Fibroblast of lung (primary cell): ENCODE data around the gene PCBP4. TPM values are rescaled to one million over a fixed set of nuclear protein-coding genes. Genes with fewer than 3 reads are reported as not detected.

Source experiments
- DNase-seq, 2 donors: peaks; one replicate each; pipeline versions ENCODE4 v3.0.0 to v3.0.0-alpha.2; 2010; ENCODE audit warnings: low read depth in 2 of 2
- H2AFZ ChIP-seq: 2 replicates; pipeline ENCODE4 v1.5.1; 2012; ENCODE audit warnings: low read length, control low read depth, inconsistent platforms
- H3K27ac ChIP-seq: 2 replicates; pipeline ENCODE4 v1.5.1; 2011; ENCODE audit warnings: low read length, control low read depth; ENCODE audit not compliant: insufficient read depth
- H3K27me3 ChIP-seq: 2 replicates; pipeline ENCODE4 v1.5.1; 2011; ENCODE audit warnings: mild to moderate bottlenecking, low read length; ENCODE audit not compliant: control insufficient read depth, insufficient read depth
- H3K36me3 ChIP-seq: 2 replicates; pipeline ENCODE4 v1.5.1; 2011; ENCODE audit warnings: low read length; ENCODE audit not compliant: control insufficient read depth, insufficient read depth
- H3K4me1 ChIP-seq: 2 replicates; pipeline ENCODE4 v1.5.1; 2011; ENCODE audit warnings: low read length; ENCODE audit not compliant: control insufficient read depth, insufficient read depth; ENCODE audit errors: extremely low read depth
- H3K4me2 ChIP-seq: 2 replicates; pipeline ENCODE4 v1.5.1; 2011; ENCODE audit warnings: low read length, control low read depth; ENCODE audit not compliant: insufficient read depth; ENCODE audit errors: extremely low read depth
- H3K4me3 ChIP-seq, 4 experiments: fragments of 200-600 bp in 1 of 4; sonication (generic) in 1 of 4; replicated peaks in 1 of 4; 2 replicates each; pipeline ENCODE4 v1.5.1; 2011 to 2016; ENCODE audit warnings: low read length in 4 of 4, low read depth in 3 of 4, mild to moderate bottlenecking in 3 of 4, control low read depth in 2 of 4, inconsistent platforms in 1 of 4, mixed read lengths in 1 of 4; ENCODE audit not compliant: insufficient read depth in 1 of 4; ENCODE audit errors: control extremely low read depth in 1 of 4
- H3K79me2 ChIP-seq: 2 replicates; pipeline ENCODE4 v1.5.1; 2012; ENCODE audit warnings: mild to moderate bottlenecking, low read length, inconsistent platforms; ENCODE audit not compliant: control insufficient read depth, insufficient read depth
- H3K9ac ChIP-seq: 2 replicates; pipeline ENCODE4 v1.5.1; 2011; ENCODE audit warnings: mild to moderate bottlenecking, low read length, control low read depth; ENCODE audit not compliant: insufficient read depth
- H3K9me3 ChIP-seq: 2 replicates; pipeline ENCODE4 v1.5.1; 2012; ENCODE audit warnings: low read depth, low read length; ENCODE audit not compliant: control insufficient read depth, insufficient read depth
- H4K20me1 ChIP-seq: 2 replicates; pipeline ENCODE4 v1.5.1; 2011; ENCODE audit warnings: low read length; ENCODE audit not compliant: control insufficient read depth, insufficient read depth; ENCODE audit errors: extremely low read depth
- CTCF ChIP-seq, 2 donors: IDR thresholded peaks in 1 of 2; conservative IDR thresholded peaks in 1 of 2; 1 replicate in 1 of 2; 2 replicates in 1 of 2; pipeline ENCODE4 v1.5.1; 2011 to 2012; ENCODE audit warnings: low read length in 2 of 2, control low read depth in 1 of 2, inconsistent platforms in 1 of 2, low read depth in 1 of 2, mild to moderate bottlenecking in 1 of 2
- EZH2 ChIP-seq: IDR thresholded peaks from 2 replicates; pipeline ENCODE4 v1.5.1; 2012; ENCODE audit warnings: low read length, control low read depth, mild to moderate bottlenecking; ENCODE audit errors: missing control alignments
- polyA plus RNA-seq, 2 donors: library from polyadenylated mRNA; depleted of rRNA in 1 of 2; stranded (reverse) in 1 of 2; unstranded in 1 of 2; fragments of >200 nt; gene quantifications; 2 replicates each; pipeline ENCODE4 v1.2.1, GENCODE V29; 2011 to 2012; ENCODE audit warnings: missing spikeins in 1 of 2
- total RNA-seq: library from RNA; depleted of rRNA; stranded (reverse); fragments of >200 nt; gene quantifications from 2 replicates; pipeline ENCODE4 v1.2.1, GENCODE V29; 2014

The PCBP4 gene
- total and polyA plus RNA-seq, 2 donors (not counting 1 experiment from before 2014, with no cell fraction given): 40.2 to 46.2 TPM

GRCh38 chr3:52013802-52014598 lies 46.7 kb upstream of the PCBP4 start:
- H3K27ac ChIP-seq: no peak overlapping the region
- H2AFZ ChIP-seq: no peak overlapping the region

GRCh38 chr3:52012699-52013098 lies 45.4 kb upstream of the PCBP4 start:
- Histone ChIP-seq H3K9ac (no peak overlapping the region), H3K4me3 (no peak overlapping the region), H3K36me3 (no peaks in the 10 kb centered on the region), H3K9me3 (no peaks in the 10 kb centered on the region), H3K27ac (no peak overlapping the region), H4K20me1 (no peaks in the 10 kb centered on the region), H3K4me2 (no peak overlapping the region), H2AFZ (no peak overlapping the region), H3K79me2 (no peaks in the 10 kb centered on the region), H3K27me3 (no peaks in the 10 kb centered on the region), H3K4me1 (peaks cover 3% of the 10 kb centered on the region)
- TF ChIP-seq CTCF (conservative IDR thresholded peaks at IDR 0.05 in 1 of 2, IDR thresholded peaks at IDR 0.05 in 1 of 2; ENCODE audit: low read depth in 1 of 2, low read length in 2 of 2): no peak
- no peak for DNase-seq

More at GRCh38 chr3:52013802-52014598, 46.7 kb upstream of the PCBP4 start:
- H3K9ac ChIP-seq: no peak overlapping the region
- H3K79me2 ChIP-seq: no peaks in the 10 kb centered on the region
- no peak for DNase-seq
- no peaks in the 10 kb centered on the region for H3K9me3 ChIP-seq
- H3K4me1 ChIP-seq: peaks cover 3% of the 10 kb centered on the region
- H3K4me2 ChIP-seq: no peak overlapping the region
- no peak overlapping the region for H3K4me3 ChIP-seq
- no peak for TF ChIP-seq CTCF (conservative IDR thresholded peaks at IDR 0.05 in 1 of 2, IDR thresholded peaks at IDR 0.05 in 1 of 2; ENCODE audit: low read depth in 1 of 2, low read length in 2 of 2)
- TF ChIP-seq EZH2: no peak
- no peaks in the 10 kb centered on the region for H3K27me3 ChIP-seq
- no peaks in the 10 kb centered on the region for H4K20me1 ChIP-seq
- no peaks in the 10 kb centered on the region for H3K36me3 ChIP-seq

- Histone ChIP-seq H2AFZ (no peak overlapping the region), H3K4me1 (peaks cover 8% of the 10 kb centered on the region), H4K20me1 (no peaks in the 10 kb centered on the region), H3K4me3 (no peak overlapping the region), H3K27ac (no peak overlapping the region), H3K4me2 (no peak overlapping the region), H3K79me2 (no peaks in the 10 kb centered on the region), H3K9ac (no peak overlapping the region), H3K9me3 (no peaks in the 10 kb centered on the region), H3K27me3 (no peaks in the 10 kb centered on the region), H3K36me3 (no peaks in the 10 kb centered on the region)
- DNase-seq: no peak
- TF ChIP-seq EZH2 (no peak), CTCF (conservative IDR thresholded peaks at IDR 0.05 in 1 of 2, IDR thresholded peaks at IDR 0.05 in 1 of 2; ENCODE audit: low read depth in 1 of 2, low read length in 2 of 2) (no peak)
These were observed 43.2 kb upstream of the PCBP4 start for GRCh38 chr3:52010431-52010830.
